ENCODE results near the gene GALNT3.

DNA sequence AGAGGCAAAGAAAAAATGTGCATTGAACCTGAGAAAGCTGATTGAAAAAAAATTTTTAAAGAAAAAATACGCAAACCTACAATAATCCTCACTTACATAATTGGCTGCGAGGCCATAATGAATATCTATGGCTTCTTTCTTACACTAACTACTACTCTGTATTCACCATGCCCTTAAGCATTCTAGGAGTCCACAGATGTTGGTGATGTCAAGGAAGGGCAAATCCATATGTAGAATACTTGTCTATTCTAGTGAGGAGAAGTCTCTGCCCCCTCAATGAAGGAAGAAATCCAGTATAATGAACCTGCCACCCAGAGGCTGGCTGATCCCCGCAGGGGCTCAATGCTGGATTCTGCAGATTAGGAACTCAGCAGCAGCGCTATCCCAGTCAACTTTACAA is 14.3 kb downstream of the GALNT3 start:
- TF ChIP-seq ZFP1 (CRISPR knock-in tag; IDR thresholded peaks at IDR 0.05) (no peak), ZNF331 (CRISPR knock-in tag; IDR thresholded peaks at IDR 0.05) (no peak)

All from HepG2 (cell line).